ENCODE results near the gene DAAM2.

DNA sequence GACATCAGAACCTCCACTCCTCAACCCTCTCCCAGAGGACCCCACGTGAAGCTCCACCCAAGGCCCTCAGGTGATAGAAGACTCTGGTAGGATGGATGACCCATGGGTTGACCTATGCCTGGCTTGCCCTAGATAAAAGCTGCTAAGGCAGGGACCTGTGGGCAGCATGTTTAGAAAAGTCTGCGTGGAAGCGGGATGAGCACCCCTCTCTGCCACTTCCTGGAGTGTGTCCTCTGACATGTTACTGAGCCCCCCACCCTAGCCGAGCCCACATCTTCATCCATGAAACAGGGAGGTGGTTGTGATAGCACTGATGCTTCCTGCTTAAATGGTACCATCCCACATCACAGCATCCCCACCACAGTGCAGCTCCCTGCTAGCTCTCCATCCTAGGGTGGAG lies 120.3 kb downstream of the DAAM2 start:
- TF ChIP-seq, protein P1, sequence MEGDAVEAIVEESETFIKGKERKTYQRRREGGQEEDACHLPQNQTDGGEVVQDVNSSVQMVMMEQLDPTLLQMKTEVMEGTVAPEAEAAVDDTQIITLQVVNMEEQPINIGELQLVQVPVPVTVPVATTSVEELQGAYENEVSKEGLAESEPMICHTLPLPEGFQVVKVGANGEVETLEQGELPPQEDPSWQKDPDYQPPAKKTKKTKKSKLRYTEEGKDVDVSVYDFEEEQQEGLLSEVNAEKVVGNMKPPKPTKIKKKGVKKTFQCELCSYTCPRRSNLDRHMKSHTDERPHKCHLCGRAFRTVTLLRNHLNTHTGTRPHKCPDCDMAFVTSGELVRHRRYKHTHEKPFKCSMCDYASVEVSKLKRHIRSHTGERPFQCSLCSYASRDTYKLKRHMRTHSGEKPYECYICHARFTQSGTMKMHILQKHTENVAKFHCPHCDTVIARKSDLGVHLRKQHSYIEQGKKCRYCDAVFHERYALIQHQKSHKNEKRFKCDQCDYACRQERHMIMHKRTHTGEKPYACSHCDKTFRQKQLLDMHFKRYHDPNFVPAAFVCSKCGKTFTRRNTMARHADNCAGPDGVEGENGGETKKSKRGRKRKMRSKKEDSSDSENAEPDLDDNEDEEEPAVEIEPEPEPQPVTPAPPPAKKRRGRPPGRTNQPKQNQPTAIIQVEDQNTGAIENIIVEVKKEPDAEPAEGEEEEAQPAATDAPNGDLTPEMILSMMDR (IDR thresholded peaks at IDR 0.05; ENCODE audit: extremely low read depth in 1 of 2, insufficient read depth in 1 of 2, low read depth in 1 of 2, low read length in 2 of 2) = no peak
- TF ChIP-seq GATA2 (IDR thresholded peaks at IDR 0.05; ENCODE audit: insufficient read depth, insufficient read length, low read depth, low read length) = no peak
- TF ChIP-seq POLR2AphosphoS5 (IDR thresholded peaks at IDR 0.05; ENCODE audit: insufficient read depth, low read depth, low read length) = no peak
- no peak for TF ChIP-seq MYC (IDR thresholded peaks at IDR 0.05; ENCODE audit: low read depth, low read length)
- TF ChIP-seq EZH2 (IDR thresholded peaks at IDR 0.05; ENCODE audit: borderline replicate concordance, low read depth, low read length, severe bottlenecking) = no peak
- TF ChIP-seq, protein P2, sequence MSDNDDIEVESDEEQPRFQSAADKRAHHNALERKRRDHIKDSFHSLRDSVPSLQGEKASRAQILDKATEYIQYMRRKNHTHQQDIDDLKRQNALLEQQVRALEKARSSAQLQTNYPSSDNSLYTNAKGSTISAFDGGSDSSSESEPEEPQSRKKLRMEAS (IDR thresholded peaks at IDR 0.05; ENCODE audit: insufficient read depth, insufficient read length) = no peak
- TF ChIP-seq POLR2A (IDR thresholded peaks at IDR 0.05; ENCODE audit: low read depth, low read length) = no peak
- TF ChIP-seq FOS (IDR thresholded peaks at IDR 0.05; ENCODE audit: borderline replicate concordance, insufficient read depth, low read length) = no peak
